Activated naive CD8-positive, alpha-beta T cell treated with anti-CD3 and anti-CD28 coated beads for 36 hours (primary cell): ENCODE measurements around the gene NKD1. TPM values are rescaled to one million over a fixed set of nuclear protein-coding genes. Genes with fewer than 3 reads are reported as not detected.

ENCODE experiments used
- DNase-seq: peaks from one replicate; pipeline ENCODE4 v3.0.0; 2021
- H3K27ac Mint-ChIP-seq: one replicate; pipeline ENCODE4 v1.8.0; 2022; ENCODE audit warnings: mild to moderate bottlenecking, moderate library complexity, mixed read lengths
- H3K27me3 Mint-ChIP-seq: one replicate; pipeline ENCODE4 v1.8.0; 2022; ENCODE audit warnings: mild to moderate bottlenecking, mixed read lengths
- H3K36me3 Mint-ChIP-seq: one replicate; pipeline ENCODE4 v1.8.0; 2021; ENCODE audit warnings: mild to moderate bottlenecking, mixed read lengths
- H3K4me1 Mint-ChIP-seq: one replicate; pipeline ENCODE4 v1.8.0; 2021; ENCODE audit warnings: mixed read lengths
- H3K4me3 Mint-ChIP-seq: one replicate; pipeline ENCODE4 v1.8.0; 2022; ENCODE audit warnings: mild to moderate bottlenecking, moderate library complexity, mixed read lengths
- H3K9me3 Mint-ChIP-seq: one replicate; pipeline ENCODE4 v1.8.0; 2022; ENCODE audit warnings: mixed read lengths
- total RNA-seq, 2 experiments: library from RNA; stranded (reverse); gene quantifications; one replicate each; pipeline ENCODE4 v1.2.3, GENCODE V29; 2021

NKD1 gene
- total RNA-seq, 2 experiments from 2014 or later: 0.86 to 0.87 TPM

DNA sequence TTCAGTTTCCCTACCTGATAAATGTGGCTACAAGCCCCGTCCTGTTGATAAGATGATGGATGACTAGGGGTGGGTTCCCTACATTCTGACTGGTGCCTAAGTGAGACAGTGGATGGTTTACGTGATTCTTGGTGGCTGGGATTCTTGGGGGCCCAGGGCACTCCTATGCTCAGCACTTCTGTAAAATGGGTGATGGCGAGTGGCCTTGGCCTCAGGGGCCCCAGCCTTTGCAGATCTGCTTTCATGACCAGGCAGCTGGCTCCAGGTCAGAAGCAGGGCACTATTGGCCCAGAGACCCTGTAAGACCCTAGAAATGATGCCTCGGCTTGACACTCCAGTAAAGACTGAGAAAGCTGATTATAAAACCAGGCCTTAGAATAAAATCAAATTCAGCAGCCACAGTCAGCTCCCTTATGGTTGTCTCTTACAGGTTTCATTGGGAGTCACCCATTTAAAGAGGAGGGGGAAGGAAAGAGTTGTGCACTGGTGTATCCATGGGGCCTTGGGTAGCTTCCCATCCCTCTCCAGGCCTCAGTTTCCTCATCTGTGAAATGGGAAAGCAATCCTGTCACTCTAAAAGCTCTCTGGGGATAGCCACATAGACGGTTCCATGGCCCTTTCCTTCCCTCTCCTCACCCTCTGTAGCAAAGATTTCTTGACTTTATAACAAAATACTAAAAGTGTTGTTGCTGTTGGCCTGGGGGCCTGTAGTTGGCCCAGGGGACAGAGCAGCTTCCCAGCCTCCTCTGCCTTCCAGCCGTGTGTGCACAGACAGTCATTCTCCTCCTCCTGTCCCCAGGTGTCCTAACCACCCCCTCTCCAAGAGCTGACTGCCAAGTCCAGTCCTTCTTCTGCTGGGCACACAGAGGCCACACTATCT, 131.7 kb downstream of the NKD1 start:
- Mint-ChIP-seq H3K27me3 (no peaks in the 10 kb centered on the region), H3K4me1 (peaks cover 66% of the 10 kb centered on the region), H3K4me3 (peak overlapping the region; percentile 83), H3K36me3 (peaks cover 34% of the 10 kb centered on the region), H3K9me3 (no peaks in the 10 kb centered on the region), H3K27ac (peak overlapping the region; percentile 89)
- DNase-seq: no peak

DNA sequence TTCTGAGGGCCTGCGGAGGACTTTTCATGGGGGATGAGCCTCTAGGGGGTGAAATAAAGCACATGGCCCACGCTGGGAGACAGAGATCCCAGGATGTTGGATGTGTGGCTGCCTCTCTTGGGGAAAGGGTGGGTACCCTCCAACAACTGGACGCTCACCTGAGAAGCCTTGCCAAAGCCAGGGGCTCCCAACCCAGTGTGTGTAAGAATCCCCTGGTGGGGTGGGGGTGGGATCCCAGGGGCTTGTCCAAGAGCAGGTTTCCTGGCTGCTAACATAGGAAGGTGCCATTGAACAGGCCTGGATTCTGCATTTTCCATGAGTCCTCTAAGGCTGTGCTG, 132.3 kb downstream of the NKD1 start:
- Mint-ChIP-seq H3K4me1 (peaks cover 73% of the 10 kb centered on the region), H3K36me3 (peaks cover 28% of the 10 kb centered on the region), H3K27ac (peak overlapping the region; percentile 89), H3K9me3 (no peaks in the 10 kb centered on the region), H3K27me3 (no peaks in the 10 kb centered on the region), H3K4me3 (peak overlapping the region; percentile 83)
- DNase-seq: no peak

DNA sequence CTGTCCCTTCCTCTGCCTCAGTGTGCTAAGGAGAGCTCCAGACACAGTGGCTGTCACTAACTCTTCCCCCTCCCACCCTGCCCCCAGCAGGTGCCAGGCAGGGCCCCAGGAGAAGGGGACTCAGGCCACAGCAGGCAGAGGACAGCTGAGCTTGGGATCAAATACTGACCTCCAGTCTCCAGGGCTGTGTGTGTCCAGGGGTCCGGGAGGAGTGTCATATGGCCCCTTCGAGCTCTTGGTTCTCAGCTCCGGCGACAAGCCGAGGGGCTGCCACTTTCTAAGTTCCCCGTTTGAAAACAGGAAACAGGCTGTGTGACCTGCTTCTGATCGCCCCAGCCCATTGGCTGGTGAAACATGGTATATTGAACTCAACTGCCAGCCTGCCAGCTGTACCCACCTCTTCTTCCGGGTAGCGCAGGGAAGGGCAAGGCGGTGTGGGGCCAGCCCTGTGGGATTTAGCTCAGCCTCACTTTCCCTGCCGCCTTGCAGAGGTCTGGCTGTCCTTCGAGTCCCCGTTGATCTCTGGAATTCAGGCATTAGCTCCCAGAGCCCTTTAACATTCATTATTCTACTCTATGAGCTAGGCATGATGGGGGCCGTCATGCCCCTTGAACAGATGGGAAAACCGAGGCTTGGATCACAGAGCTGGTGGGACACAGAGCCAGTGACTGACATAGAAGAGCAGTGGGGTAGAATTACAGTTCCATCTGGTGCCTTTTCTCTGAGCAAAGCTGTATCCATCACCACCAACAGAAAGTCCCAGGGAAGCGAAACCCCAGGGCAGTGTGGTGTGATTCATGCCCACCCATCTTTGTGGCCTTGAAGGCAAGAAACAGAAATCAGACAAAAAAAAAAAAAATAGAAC, 133.1 kb downstream of the NKD1 start, which contains the start of gene SNX20:
Gene SNX20 (minus strand): TSS at position 292 of the 865 bp plus-strand sequence. CDS start 3,786 bp downstream, outside the sequence.
- Mint-ChIP-seq H3K27ac (peak within 1 kb of the TSS; percentile 89), H3K4me1 (peaks cover 77% of the 10 kb centered on the region), H3K36me3 (peaks cover 23% of the 10 kb centered on the region), H3K9me3 (no peaks in the 10 kb centered on the region), H3K4me3 (peak within 1 kb of the TSS; percentile 83), H3K27me3 (no peaks in the 10 kb centered on the region)
- DNase-seq: peak; percentile 55

DNA sequence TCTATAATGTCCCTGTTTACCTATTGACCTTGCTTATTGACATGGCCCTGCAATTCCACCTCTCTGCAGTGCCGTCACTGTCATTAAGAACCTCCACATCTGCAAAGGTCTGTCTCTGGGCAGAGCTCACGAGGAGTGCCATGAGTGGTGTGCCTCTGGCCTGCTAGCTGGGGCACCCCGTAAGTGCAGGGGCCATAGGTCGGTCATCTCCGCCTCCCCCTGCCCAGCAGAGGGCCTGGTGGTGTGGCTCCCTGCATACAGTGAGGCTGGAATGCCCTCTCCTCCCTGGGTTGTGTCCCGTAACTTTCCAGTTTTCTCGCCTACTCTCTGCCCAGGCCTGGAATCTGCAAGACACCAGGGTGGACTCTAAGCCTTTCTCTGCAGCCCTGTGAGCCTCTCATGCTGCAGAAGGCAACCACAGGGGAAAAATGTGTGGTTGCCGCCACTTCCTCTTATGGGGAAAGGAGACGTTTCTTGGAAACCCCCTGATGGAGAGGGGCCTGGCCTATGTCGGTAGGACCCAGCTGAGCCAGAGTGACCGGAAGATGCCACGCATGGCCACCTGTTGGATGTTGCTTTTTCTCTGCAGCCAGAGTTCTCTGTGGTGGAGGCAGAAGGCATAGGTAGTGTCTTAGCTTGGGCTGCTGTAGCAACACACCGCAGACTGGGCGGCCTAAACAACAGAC, 135.6 kb downstream of the NKD1 start:
- H3K4me3 Mint-ChIP-seq: peak overlapping the region; percentile 50
- peak overlapping the region; percentile 81 for H3K27ac Mint-ChIP-seq
- H3K9me3 Mint-ChIP-seq: no peaks in the 10 kb centered on the region
- no peaks in the 10 kb centered on the region for H3K27me3 Mint-ChIP-seq
- H3K36me3 Mint-ChIP-seq: peaks cover 4% of the 10 kb centered on the region
- peaks cover 65% of the 10 kb centered on the region for H3K4me1 Mint-ChIP-seq
- DNase-seq: peak; percentile 66

DNA sequence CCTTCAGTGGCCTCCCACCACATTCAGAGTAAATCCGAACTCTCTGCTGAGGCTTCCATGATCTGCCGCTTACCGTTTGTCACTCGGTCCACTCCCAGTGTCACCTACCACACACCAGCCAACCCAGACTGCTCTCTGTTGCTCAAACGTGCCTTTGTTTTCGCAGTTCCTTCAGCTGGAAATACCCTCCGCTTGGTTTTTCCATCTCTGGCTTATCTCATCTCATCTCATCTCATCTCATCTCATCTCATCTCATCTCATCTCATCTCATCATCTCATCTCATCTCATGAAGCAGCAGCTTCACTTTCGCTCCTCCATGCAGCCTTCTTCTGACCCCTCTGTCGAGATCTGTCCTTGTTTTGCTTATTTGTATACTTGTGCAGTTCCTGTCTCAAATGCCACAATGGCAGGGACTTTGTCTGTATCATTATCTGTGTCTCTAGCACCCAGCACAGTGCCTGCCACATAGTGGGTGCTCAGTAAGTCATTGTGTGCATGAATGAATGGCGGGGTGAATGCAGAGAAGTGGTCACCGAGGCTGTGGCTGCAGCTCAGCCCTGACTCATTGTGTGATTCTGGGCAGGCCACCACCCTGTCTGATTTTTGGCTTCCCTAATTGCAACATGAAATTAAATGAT, 136.7 kb downstream of the NKD1 start:
- peak overlapping the region; percentile 81 for H3K27ac Mint-ChIP-seq
- H3K36me3 Mint-ChIP-seq: peaks cover 4% of the 10 kb centered on the region
- no peaks in the 10 kb centered on the region for H3K9me3 Mint-ChIP-seq
- peak; percentile 47 for DNase-seq
- H3K4me3 Mint-ChIP-seq: peak overlapping the region; percentile 18
- no peaks in the 10 kb centered on the region for H3K27me3 Mint-ChIP-seq
- H3K4me1 Mint-ChIP-seq: peaks cover 61% of the 10 kb centered on the region

DNA sequence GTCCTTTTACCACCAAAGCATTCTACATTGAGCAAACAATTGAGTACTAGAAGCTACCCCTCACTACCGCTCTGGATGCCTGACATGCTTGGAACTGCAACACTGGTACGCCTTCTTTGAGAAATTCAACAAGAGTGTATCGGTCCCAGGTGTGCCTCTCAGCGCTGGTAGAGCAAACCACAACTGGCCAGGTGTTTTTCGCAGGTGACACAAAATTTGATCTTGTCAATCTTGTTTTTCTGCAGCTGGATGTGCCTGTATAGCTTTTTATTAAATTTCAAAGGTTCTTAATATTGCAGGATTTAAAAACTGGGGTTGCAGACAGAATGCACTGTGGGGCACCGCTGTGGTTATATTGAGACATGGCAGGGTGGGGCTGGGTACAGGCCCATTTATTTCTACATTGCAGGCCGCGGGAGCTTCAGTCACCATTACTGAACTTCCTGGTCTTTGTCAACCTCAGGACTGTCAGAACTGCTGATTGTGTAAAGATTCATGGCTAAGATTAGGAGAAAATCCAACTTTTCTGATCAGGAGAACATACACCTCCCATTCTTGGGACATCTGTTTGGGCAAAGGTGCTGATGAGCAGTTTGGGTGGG, 137.4 kb downstream of the NKD1 start:
- Mint-ChIP-seq H3K36me3 (peaks cover 4% of the 10 kb centered on the region), H3K4me3 (no peak overlapping the region), H3K4me1 (peaks cover 57% of the 10 kb centered on the region), H3K27ac (peak overlapping the region; percentile 81), H3K9me3 (no peaks in the 10 kb centered on the region), H3K27me3 (no peaks in the 10 kb centered on the region)
- no peak for DNase-seq

DNA sequence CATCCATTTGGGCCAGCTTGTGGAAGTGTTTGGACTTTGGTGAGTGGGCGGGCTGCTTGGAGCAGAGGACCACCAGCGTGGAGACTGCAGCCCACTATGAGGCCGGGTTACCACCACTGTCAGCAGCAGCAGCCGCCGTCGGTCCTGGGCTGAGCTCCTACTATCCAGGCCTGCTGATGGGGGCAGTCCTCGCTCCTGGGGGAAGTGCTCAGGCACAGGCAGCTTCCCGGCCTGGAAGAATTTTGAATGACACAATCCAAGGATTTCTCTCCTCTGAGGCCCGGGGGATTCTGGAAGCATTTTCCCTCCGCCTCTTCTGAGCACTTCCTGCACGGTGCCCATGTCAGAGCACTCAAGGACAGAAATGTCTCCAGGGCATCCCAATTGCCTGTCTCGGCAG, 139.9 kb downstream of the NKD1 start:
- Mint-ChIP-seq H3K4me3 (no peak overlapping the region), H3K4me1 (peaks cover 44% of the 10 kb centered on the region), H3K36me3 (peaks cover 4% of the 10 kb centered on the region), H3K9me3 (no peaks in the 10 kb centered on the region), H3K27me3 (no peaks in the 10 kb centered on the region), H3K27ac (no peak overlapping the region)
- no peak for DNase-seq

DNA sequence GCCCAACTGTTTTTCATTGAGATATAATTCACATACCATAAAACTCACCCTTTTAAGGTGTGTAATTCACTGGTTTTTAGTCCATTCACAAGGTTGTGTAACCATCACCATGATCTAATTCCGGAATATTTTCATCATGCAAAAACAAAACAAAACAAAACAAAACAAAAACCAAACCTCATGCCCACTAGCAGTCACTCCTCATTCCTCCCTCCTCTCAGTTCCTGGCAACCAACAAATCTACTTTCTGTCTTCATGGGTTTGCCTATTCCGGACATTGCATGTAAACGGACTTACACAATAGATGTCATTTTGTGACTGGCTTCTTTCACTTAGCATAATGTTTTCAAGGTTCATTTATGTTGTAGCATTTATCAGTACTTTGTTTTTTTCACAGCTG, 140.7 kb downstream of the NKD1 start:
- Mint-ChIP-seq H3K27me3 (peaks cover under 1% of the 10 kb centered on the region), H3K36me3 (peaks cover 4% of the 10 kb centered on the region), H3K4me1 (peaks cover 37% of the 10 kb centered on the region), H3K9me3 (no peaks in the 10 kb centered on the region), H3K4me3 (no peak overlapping the region), H3K27ac (no peak overlapping the region)
- no peak for DNase-seq

DNA sequence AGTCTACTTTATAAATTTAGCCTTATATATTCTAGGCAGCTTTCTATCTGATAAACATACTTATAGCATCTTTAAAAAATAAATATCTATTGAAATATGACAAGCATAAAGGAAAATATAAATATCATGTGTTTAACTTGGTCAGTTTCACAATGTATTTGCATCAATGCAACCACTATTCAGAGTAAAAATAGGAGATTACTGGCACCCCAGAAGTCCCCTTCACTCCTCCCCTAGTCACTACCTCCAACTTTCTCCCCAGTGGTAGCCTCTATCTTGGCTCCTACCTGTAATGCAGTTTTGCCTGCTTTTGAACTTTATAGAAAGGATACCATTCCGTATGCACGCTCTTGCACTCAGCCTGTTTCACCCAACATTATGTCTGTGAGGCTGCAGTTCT, 142.0 kb downstream of the NKD1 start:
- H3K4me1 Mint-ChIP-seq: peaks cover 31% of the 10 kb centered on the region
- H3K4me3 Mint-ChIP-seq: no peak overlapping the region
- peaks cover 11% of the 10 kb centered on the region for H3K27me3 Mint-ChIP-seq
- H3K27ac Mint-ChIP-seq: no peak overlapping the region
- H3K36me3 Mint-ChIP-seq: no peaks in the 10 kb centered on the region
- no peak for DNase-seq
- H3K9me3 Mint-ChIP-seq: no peaks in the 10 kb centered on the region

DNA sequence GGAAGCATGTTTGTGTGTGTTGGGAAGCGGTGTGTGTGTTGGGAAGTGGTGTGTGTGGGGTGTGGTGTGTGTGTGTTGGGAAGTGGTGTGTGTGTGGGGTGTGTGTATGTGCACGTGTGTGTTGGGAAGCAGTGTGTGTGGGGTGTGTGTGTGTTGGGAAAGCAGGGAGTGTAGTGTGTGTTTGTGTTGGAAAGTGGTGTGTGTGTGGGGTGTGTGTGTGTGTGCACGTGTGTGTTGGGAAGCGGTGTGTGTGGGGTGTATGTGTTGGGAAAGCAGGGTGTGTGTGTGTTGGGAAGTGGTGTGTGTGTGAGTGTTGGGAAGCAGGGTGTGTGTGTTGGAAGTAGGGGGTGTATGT, 144.4 kb downstream of the NKD1 start:
- Mint-ChIP-seq H3K27me3 (peaks cover 11% of the 10 kb centered on the region), H3K27ac (no peak overlapping the region), H3K4me3 (peak overlapping the region; percentile 60), H3K9me3 (no peaks in the 10 kb centered on the region), H3K4me1 (peaks cover 34% of the 10 kb centered on the region), H3K36me3 (no peaks in the 10 kb centered on the region)
- DNase-seq: no peak

DNA sequence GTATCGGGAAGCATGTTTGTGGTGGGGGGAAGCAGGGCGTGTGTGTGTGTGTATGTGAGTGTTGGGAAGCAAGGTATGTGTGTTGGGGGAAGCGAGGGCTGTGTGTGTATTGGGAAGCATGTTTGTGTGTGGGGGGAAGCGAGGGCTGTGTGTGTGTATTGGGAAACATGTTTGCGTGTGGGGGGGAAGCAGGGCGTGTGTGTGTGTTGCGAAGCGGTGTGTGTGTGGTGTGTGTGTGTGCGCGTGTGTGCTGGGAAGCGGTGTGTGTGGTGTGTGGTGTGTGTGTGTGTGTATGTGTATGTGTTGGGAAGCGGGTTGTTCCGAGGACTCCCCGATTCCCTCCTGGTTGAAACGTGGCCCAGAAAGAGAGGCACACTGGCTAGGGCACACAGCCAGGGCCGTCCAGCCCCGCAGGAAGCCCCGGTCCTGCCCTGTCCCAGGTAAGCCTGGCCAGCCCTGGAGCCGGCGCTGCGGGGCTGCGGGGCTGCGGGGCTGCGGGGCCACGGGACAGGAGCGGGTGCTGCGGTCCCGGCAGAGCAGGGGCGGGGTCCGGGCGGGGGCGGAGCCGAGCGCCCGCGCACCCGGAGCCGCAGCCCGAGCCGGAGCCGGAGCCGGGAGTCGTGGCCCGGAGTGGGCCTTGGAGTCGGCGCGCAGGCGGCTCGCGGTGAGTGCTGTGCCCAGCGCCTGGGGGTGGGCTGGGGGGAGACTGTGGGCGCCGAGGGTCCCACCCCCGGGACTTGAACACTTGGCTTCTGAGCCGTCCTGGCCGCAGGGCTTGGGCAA, 145.0 kb downstream of the NKD1 start, which contains the start of gene NOD2:
Gene NOD2 (plus strand): TSS at position 608 of the 783 bp plus-strand sequence. CDS start 5,890 bp downstream, outside the sequence.
- H3K9me3 Mint-ChIP-seq: no peaks in the 10 kb centered on the region
- DNase-seq: peak; percentile 32
- peak within 1 kb of the TSS; percentile 64 for H3K27ac Mint-ChIP-seq
- peaks cover 39% of the 10 kb centered on the region for H3K4me1 Mint-ChIP-seq
- no peaks in the 10 kb centered on the region for H3K36me3 Mint-ChIP-seq
- peaks cover 11% of the 10 kb centered on the region for H3K27me3 Mint-ChIP-seq
- H3K4me3 Mint-ChIP-seq: peak within 1 kb of the TSS; percentile 69

DNA sequence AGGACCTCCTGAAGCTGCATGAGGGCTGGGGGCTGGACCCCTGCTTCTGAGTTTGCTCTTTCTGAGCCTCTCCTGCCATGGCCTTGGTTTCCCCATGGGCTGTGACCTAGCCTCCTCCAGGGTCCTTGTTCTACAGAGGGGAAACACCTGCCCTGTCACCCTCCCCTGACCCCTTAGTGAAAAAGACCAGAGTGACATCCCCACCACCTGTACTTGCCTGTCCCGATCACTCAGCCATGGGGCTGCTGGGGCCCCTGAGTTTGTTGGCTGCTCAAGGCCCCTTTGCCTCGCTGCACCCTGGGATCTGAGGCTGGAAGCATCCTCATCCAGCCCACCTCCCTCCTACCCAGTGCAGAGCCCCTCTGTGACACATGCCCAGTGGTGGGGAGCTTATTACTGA, 146.0 kb downstream of the NKD1 start:
- Mint-ChIP-seq H3K4me3 (peak overlapping the region; percentile 69), H3K36me3 (no peaks in the 10 kb centered on the region), H3K27me3 (peaks cover 11% of the 10 kb centered on the region), H3K4me1 (peaks cover 47% of the 10 kb centered on the region), H3K9me3 (no peaks in the 10 kb centered on the region), H3K27ac (no peak overlapping the region)
- DNase-seq: no peak
